Measurements from ENCODE around the gene USH1C.

DNA sequence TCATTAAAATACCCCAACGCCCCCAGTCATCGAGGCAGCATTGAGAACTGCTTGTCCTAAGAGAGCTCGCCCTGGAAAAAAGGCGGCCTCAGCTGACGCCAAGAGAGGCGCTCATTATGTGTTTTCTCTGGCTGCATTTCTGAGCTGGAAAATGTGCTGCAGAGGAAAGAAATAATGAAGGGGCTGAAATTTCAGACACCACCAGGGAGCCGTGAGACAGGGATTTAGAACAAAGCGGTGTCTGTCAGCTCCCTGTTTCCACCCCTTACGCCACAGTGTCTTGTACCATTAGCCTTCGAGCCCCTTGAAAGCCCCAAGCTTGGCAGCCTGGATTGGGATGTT is 14.4 kb downstream of the USH1C start:
- no peak for TF ChIP-seq POLR2A (IDR thresholded peaks at IDR 0.05)
- TF ChIP-seq, protein P1, sequence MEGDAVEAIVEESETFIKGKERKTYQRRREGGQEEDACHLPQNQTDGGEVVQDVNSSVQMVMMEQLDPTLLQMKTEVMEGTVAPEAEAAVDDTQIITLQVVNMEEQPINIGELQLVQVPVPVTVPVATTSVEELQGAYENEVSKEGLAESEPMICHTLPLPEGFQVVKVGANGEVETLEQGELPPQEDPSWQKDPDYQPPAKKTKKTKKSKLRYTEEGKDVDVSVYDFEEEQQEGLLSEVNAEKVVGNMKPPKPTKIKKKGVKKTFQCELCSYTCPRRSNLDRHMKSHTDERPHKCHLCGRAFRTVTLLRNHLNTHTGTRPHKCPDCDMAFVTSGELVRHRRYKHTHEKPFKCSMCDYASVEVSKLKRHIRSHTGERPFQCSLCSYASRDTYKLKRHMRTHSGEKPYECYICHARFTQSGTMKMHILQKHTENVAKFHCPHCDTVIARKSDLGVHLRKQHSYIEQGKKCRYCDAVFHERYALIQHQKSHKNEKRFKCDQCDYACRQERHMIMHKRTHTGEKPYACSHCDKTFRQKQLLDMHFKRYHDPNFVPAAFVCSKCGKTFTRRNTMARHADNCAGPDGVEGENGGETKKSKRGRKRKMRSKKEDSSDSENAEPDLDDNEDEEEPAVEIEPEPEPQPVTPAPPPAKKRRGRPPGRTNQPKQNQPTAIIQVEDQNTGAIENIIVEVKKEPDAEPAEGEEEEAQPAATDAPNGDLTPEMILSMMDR (IDR thresholded peaks at IDR 0.05): no peak

Measured in tibial nerve (tissue), 3 donors.